Non-pigmented ciliary epithelial cell (primary cell): ENCODE data around the gene CSE1L.
"Not testable (repeated sequence)": the region's sequence is repeated elsewhere in the genome, so short reads cannot be mapped to it uniquely, and the experiment has no call there.

Experiments used
- DNase-seq: peaks from one replicate; pipeline ENCODE4 v3.0.0-alpha.2; 2010; ENCODE audit warnings: low read depth

Gene CSE1L

DNA sequence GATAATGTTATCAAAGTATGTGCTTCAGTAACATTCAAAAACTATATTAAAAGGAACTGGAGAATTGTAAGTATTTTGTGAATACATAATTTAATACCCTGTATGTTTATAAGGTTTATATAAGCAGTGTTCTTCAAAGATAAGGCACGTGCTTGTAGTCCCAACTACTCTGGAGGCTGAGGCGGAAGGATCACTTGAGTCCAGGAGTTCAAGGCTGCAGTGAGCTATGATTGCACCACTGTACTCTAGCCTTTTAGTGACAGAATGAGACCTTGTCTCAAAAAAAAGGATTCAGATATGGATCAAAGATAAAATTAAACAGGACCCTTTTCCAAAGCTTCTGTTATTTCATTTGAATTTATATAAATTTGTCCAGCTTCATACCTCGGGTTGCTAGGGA lies 17.2 kb downstream of the CSE1L start:
- no peak for DNase-seq

DNA sequence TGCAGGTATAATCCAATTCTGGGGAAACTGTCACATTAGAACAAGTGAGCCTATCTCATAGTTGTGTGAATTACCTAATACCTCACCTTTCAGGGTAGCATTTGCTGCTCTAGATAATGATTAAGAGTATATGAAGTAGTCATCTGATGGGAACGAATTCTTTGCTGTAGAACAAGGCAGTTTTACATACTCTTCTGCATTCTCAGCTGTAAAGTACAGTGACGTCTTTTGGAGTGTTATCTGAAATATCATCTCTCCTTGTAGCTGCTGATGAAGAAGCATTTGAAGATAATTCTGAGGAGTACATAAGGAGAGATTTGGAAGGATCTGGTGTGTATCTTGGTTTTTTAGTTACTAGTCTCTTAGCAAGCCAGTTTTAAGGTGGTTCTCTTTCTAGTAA lies 28.4 kb downstream of the CSE1L start:
- DNase-seq = no peak

DNA sequence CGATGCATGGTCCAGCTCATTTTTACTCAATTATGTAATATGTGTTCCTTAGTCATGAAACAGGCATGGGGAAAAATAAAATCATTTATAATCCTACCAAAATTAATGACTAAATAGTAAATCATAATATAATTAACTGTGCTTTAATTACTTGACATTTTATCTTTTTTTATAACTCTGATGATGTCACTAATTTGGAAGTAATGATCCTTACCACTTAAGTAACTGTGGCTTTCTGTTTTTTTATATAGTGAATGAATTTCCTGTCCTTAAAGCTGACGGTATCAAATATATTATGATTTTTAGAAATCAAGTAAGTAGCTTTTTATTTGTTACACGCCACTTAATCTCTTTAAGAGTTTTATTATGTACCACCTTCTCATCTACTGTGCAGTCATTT lies 32.2 kb downstream of the CSE1L start:
- peak; percentile 6 for DNase-seq

DNA sequence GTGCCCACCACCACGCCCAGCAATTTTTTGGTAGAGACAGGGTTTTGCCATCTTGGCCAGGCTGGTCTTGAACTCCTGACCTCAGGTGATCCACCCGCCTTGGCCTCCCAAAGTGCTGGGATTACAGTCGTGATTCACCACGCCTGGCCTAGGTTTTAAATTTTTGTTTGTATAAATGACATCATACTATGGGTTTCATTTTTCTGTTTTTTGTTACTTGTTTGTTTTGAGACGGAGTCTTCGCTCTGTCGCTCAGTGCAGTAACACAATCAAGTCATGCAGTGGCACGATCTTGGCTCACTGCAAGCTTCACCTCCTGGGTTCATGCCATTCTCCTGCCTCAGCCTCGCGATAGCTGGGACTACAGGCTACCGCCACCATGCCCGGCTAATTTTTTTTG lies 36.2 kb downstream of the CSE1L start:
- DNase-seq = not testable (repeated sequence)

DNA sequence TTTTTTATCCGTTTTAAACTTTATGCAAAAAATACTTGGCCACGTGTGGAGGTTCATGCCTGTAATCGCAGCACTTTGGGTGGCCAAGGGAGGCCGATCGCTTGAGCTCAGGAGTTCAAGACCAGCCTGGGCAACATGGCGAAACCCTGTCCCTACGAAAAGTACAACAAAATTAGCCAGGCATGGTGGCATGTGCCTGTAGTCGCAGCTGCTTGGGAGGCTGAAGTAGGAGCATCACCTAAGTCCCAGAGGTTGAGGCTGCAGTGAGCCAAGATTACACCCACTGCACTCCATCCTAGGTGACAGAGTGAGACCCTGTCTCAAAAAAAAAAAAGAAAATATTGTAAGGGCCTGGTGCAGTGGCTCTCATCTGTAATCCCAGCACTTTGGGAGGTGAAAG lies 45.0 kb downstream of the CSE1L start:
- no peak for DNase-seq

DNA sequence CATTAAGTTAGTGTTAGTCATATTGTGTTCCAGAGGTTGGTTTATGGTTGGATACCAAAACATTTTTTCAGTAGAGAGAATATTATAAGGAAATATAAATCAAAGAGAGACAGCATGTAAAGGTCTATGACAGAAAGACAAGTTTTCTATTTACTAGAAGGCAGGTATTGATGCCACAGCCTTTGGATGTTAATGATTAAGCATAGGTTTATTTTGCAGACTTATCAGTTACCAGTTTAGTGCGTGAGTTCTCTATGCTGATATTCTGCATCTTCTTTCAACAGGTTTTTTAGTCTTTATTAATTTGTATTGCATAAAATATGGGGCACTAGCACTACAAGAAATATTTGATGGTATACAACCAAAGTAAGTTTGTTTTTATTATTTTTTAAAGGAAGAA lies 45.6 kb downstream of the CSE1L start:
- DNase-seq = no peak

DNA sequence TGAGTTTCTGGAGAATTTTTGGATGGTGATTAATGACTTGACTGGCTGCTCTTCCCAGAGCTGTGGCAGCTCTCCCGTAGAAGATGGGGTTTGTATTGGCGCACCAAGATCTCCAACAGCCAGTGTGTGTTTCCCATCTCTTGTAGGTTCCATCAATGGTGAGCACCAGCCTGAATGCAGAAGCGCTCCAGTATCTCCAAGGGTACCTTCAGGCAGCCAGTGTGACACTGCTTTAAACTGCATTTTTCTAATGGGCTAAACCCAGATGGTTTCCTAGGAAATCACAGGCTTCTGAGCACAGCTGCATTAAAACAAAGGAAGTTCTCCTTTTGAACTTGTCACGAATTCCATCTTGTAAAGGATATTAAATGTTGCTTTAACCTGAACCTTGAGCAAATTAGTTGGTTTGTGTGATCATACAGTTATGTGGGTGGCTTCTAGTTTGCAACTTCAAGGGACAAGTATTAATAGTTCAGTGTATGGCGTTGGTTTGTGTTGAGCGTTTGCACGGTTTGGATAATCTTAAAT lies 50.2 kb downstream of the CSE1L start:
- DNase-seq = no peak

DNA sequence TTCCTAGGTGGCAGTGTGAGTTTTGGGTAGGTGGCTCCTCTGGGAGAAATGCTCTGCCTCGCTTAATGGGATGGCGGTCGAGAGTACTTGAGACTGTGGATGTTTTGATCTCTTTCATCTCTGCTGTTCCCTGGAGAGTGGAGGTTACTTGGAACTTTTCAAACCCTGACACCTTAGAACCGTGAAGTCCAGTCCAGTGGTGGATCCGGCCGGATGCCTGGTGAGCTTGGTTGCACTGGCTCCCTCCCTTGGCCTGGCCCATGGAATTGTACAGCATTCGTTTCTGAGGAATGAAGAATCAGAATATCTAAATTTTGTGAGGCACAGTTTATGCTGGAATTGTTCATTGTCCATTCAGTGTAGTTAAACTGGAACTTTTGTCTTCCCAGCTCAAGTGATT lies 51.0 kb downstream of the CSE1L start:
- no peak for DNase-seq

DNA sequence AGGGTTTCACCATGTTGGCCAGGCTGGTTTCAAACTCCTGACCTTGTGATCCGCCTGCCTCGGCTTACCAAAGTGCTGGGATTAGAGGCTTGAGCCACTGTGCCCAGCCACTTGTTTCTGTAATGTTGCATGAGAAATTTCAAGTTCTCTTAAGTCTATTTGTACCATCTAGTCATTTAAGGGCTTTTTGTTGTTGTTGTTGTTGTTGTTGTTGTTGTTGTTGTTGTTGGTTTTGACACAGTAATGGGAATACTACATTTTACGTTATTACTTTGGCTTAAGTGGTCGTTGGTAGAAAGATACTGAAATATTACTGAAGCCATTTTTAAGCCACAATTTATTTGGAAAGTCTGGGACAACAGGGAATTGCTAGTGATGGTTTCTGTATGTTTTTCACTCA lies 52.0 kb downstream of the CSE1L start:
- DNase-seq = no peak

DNA sequence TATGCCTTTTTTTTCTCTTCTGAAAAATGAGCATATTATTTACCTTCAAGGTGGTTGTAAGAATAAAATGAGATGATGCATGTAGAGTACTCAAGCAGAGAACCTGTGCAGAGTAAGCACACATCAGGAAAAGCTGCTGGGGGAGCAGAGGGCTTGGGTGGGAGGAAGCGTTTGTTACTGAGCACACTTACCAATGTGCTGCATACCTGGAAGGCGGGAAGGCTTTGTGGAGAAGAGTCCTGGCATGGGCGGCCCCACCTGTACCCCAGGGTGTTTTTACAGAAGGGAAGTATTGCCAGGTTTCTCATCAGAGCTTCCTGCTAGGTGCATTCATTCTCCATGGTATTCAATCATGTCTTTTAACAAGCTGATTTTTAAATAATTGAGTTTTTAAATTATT lies 52.9 kb downstream of the CSE1L start:
- no peak for DNase-seq

DNA sequence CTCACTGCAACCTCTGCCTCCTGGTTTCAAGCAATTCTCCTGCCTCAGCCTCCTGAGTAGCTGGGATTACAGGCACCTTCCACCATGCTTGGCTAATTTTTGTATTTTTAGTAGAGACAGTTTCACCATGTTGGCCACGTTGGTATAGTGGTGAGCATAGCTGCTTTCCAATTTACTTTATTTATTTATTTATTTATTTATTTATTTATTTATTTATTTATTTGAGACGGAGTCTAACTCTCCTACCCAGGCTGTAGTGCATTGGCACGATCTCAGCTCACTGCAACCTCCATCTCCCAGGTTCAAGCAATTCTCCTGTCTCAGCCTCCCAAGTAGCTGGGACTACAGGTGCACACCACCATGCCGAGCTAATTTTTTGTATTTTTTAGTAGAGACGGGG lies 54.2 kb downstream of the CSE1L start:
- not testable (repeated sequence) for DNase-seq

DNA sequence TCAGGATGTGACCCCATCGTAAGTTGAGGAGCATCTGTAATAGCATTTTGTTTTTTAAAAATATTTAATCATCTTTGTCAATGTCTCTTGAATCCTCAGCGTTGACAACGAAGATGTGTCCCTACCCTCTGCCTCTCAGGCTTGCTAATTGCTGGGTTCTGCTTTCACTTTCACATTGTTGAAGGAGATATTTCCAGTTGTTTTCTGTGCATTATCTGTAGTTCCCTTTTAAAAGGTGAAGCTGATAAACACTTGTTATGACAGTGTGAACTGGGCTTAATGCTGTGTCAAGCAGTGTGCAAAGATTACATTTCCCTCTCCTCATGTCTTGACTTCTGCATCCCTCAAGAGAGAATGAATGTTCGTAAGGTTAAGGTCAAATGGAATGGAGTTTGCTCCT lies 54.9 kb downstream of the CSE1L start:
- no peak for DNase-seq

DNA sequence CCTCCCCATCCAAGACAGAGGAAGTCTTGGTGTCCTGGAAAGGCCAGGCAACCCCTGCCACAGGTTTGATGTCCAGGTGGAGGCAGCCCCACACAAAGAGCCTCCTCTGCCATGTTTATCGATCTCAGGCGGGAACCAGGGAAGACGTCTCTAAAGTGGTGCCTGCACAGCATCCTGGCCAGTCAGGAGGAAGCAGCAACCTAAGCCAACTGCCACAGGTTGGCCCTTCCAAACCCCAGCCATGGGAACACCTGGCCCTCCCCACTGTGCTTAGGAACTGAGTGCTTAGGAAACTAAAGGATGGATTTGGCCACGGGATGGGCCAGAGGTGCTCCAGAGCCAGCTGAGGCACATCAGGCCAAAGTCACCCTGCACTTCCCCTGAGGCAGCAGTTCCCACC lies 56.9 kb downstream of the CSE1L start:
- DNase-seq = no peak

DNA sequence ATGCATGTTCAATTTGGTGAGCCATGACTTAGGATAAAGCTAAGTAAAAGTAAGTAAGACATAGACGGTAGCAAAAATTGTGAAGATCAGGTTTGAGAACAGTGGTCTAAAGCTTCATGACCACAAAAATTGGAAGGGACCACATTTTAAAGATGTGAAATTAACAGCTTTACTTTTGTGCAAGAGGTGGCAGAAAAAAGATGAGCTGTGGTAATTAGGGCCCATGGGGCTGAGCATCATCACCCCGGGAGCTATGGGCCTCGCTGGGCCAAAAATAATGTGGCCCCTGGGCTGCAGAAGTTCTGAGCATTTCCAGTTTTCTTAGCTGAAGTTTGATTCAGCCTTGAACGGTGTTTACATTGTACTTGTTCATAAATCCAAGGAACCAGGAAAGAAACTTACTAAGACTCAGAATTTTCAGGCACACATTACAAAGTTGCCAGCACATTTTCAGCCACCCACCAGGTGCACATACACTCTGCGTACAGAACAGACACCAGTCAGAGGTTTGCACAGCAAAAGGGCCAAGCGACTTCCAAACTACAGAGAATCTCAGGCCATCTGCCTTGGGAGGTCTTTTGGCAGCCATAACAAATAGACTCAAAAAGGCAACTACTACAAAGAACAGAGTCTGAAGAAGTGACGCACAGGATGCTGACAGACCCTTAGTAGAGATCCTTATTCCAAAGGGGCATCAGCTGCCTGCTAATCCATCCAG lies 57.7 kb downstream of the CSE1L start:
- DNase-seq = no peak

DNA sequence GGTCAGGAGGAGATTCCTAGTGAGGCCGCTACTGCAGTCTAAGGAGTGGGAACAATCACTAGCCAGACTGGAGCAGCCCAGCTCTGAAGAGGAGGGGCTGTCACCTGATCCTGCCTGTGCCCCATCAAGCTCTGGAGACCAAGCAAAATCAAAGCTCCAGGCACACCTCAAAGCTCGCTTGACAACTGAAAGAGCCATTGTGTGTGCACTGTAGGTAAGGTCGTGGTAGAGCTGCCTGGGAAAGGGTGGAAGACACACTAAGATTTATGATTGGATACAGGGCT lies 58.2 kb downstream of the CSE1L start:
- DNase-seq = no peak

DNA sequence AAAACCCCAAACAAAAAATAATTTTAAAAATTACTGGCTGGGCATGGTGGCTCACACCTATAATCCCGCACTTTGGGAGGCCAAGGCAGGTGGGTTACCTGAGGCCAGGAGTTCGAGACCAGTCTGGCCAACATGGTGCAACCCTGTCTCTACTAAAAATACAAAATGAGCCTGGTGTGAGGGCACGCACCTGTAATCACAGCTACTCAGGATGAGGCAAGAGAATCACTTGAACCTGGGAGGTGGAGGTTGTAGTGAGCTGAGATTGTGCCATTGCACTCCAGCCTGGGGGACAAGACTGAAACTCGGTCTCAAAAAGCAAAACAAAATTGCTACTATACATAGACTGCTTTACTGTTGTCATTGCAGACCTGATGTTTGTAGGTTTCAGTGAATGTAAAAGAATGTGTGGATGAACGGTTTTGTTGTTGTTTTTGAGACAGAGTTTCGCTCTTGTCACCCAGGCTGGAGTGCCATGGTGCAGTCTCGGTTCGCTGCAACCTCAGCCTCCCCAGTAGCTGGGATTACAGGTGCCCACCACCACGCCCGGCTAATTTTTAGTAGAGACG lies 59.0 kb downstream of the CSE1L start:
- DNase-seq = not testable (repeated sequence)

DNA sequence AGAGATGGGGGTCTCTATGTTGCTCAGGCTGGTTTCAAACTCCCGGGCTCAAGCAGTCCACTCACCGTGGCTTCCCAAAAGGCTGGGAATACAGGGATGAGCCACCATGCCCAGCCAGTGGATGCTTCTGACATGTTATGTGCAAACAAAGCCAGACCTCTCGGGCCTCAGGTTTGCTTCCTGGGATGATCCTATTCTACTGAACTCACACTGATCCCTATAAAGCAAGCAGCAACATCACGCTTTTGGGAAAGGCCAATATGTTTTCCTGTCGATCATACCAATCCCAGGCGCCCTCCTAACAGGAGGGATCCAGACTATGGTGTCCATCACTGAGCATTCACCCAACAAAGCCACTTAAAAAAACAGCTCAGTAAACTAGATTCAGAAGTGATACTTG lies 60.2 kb downstream of the CSE1L start:
- no peak for DNase-seq

DNA sequence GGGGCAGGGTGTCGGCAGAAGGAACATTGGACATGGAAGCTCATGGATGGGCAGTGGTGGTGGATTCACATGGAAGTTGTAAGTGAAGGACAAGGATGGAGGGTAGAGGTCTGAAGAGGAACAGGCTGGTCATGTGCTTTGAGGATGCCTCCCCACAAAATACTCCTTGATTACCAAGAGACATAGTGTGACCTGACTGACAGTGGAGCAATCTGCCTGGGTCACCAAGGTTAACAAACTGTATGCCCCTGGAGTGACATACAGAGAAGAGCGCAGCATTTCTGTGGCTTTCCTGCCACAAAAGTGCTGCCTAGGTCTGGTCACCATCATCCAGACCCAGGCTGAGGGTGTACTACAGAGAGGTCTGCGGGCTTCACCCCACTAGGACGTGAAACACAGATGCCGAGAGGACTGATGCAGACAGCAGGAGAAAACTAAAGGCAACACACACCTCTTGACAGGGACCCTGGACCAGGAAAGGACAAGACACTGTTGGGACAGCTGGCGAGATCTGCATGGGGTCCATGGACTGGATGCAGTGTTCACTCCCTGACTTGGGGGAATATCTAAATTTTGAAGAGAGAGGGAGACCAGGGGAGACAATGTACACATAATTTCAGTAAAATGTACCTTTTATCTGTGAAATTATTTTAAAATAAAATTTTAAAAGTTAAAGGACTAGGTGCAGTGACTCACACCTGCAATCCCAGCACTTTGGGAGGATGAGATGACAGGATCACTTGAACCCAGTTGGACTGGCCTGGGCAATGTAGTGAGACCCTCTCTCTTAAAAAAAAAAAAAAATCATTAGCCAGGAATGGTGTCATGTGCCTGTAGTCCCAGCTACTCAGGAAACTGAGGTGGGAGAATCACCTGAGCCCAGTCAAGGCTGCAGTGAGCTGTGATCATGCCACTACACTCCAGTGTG lies 64.9 kb downstream of the CSE1L start:
- no peak for DNase-seq

DNA sequence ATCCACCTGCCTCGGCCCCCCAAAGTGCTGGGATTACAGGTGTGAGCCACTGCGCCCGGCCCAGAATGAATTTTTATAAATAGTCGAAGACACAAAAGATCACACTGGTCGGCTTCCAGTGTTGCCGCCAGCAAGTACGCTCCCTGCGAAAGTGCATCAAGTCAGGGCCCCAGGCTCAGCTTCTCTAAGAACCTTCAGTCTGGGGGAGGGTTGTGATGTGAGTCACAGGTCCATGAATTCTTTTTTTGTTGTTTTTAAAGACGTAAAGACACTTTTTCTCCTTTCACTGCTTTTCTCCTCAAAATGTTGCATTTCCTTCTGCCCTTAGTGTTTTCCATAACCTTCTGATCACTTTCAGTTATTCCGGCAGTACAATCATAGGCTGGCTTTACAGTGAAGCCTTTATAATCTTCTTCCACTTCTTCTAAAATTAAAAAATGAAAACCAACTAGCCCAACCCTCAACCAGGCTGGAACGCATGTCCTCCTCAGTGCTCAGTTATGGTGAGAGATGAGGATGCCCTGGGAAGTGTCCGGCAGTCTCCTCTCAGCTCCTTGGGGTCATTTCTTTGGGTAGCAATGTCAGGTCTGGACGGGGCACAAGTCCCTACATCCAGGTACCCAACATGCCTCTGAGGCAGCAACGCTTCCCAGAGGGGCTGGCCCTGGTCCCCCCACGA lies 66.6 kb downstream of the CSE1L start:
- peak; percentile 18 for DNase-seq

DNA sequence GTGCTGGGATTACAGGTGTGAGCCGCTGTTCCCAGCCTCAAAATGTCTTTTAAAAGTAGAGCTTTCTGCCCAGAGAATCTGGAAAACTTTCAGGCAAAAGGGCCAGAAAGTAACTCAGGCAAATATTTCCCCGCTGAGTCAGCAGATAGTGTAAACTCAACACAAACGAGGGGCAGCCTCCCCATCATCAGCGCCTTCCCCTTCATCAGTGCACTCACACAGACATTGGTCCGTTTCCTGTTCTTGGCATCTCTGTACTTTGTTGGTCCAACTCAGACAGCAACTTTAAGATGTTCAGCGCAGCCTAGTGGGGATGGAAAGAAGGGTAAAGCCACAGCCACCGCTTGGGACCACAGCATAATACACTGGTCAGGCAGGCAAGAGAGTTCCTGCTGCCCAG lies 69.5 kb downstream of the CSE1L start:
- peak; percentile 4 for DNase-seq

DNA sequence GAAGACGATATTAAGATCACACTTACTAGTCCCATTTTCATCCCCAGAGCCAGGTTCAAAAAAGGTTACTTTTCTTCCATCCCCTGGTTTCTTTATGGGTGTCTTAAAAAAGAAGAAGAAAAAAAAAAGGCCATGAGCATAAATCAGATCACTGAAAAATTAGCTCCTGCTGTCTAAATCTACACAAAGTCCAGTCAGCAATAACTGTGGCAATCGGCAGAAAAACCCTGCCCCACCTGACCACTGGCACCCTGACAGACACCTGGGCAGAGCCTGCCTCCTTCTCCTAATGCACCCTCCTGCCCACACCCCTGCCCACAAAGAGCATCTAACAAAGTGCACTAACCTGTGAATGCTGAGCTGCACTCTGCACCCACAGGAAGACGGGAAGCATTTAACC lies 72.2 kb downstream of the CSE1L start:
- no peak for DNase-seq

DNA sequence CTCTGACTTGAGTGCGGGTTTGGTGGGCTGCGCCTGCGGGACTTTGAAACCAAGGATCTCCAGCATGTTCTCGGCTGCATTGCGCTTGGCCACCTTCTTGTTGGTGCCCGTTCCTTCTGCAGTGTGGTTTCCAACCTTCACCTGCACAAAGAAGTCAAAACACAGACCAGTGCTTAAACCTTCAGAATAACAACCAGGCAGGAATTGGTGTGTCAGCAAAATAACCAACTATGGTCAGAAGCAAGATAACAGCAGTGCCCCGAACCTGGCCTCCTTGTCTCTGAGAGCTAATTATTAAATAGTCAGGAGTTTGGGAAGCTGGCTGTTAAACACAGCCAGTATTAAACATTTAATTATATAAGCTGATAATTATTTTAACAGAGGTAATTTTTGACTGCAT lies 73.9 kb downstream of the CSE1L start:
- no peak for DNase-seq

DNA sequence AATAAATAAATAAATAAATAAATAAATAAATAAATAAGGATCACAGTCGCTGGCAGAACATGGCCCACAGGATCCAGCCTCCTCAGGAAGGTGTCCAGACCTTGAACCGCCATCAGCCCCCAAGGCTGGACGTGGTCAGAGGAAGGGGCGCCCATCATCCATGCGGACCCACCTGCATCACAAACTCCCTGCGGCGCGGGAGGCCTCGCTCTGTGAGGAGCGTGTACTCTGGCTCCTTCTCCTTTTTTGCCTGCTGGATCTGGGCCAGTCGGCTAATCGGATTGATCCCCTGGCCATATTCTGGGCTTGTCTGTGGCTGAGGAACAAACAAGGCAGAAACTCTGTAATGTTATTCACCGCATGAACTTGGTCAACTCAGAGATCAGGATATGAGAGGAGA lies 76.8 kb downstream of the CSE1L start:
- no peak for DNase-seq
